NCI-H1105 (cell line): ENCODE results near the gene PACS2.

ENCODE experiments used
- DNase-seq: peaks from one replicate; lab custom pipeline; 2025; lab: John Stamatoyannopoulos, UW

PACS2 gene

GRCh38 chr14:105445290-105445689 lies 130.7 kb downstream of the PACS2 start:
- no peak for DNase-seq

GRCh38 chr14:105445901-105446845 lies 131.6 kb downstream of the PACS2 start:
- no peak for DNase-seq

- DNase-seq = no peak
Measured at GRCh38 chr14:105446971-105447370, 132.4 kb downstream of the PACS2 start.
